ENCODE results near the gene DERL2. TPM values are rescaled to one million over a fixed set of nuclear protein-coding genes. Genes with fewer than 3 reads are reported as not detected.

The DERL2 gene
- total and polyA plus RNA-seq, 9 of the 15 experiments (the other 6 are each of a cell fraction or from before 2014, with no cell fraction given) = 11.5 to 105 (median 30.7) TPM

DNA sequence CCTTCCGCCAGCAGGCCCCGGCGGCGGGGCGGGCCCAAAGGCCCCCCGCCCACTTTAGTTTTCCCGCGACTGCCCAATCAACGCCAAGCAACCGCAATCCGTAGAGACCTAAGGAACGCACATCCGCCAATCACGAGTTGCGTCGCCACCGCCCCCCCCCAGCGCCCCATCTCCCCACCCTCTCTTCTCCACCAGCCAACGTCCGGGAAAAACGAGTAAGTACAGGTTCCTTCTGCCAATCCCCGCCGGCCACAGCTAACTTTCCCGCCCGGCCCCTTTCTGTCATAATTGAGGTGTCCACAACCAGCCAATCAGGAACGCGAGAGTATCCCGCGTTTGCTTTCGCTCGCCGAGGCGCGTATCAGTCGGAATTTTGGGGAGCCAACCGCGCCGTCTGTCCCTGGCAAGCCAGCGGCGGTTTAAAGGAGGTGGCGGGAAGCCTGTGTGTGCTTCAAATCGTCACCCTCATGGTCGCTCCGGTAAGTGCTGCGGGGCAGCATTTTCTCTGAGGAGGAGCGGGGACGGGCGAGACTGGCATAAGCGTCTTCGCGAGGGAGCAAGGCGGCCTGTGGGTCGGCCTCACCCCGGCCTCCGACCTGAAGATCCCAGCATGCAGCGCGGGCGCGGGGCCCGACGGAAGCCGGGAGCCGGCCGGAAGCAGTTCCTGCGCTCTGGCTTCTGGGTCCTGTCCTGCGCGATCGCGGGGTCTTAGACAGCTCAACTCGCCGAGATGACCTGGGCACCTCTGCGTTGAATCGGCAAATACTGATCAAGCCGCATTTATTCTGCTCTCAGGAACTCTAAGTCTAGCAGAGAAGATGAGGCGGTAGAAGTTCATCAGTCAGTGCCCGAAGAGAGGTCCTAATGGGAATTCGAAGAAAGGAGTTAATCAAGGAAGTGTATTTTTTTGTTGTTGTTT, 487 bp upstream of the DERL2 start, which contains the start of gene MIS12 (continued):
- TF ChIP-seq, protein P1, sequence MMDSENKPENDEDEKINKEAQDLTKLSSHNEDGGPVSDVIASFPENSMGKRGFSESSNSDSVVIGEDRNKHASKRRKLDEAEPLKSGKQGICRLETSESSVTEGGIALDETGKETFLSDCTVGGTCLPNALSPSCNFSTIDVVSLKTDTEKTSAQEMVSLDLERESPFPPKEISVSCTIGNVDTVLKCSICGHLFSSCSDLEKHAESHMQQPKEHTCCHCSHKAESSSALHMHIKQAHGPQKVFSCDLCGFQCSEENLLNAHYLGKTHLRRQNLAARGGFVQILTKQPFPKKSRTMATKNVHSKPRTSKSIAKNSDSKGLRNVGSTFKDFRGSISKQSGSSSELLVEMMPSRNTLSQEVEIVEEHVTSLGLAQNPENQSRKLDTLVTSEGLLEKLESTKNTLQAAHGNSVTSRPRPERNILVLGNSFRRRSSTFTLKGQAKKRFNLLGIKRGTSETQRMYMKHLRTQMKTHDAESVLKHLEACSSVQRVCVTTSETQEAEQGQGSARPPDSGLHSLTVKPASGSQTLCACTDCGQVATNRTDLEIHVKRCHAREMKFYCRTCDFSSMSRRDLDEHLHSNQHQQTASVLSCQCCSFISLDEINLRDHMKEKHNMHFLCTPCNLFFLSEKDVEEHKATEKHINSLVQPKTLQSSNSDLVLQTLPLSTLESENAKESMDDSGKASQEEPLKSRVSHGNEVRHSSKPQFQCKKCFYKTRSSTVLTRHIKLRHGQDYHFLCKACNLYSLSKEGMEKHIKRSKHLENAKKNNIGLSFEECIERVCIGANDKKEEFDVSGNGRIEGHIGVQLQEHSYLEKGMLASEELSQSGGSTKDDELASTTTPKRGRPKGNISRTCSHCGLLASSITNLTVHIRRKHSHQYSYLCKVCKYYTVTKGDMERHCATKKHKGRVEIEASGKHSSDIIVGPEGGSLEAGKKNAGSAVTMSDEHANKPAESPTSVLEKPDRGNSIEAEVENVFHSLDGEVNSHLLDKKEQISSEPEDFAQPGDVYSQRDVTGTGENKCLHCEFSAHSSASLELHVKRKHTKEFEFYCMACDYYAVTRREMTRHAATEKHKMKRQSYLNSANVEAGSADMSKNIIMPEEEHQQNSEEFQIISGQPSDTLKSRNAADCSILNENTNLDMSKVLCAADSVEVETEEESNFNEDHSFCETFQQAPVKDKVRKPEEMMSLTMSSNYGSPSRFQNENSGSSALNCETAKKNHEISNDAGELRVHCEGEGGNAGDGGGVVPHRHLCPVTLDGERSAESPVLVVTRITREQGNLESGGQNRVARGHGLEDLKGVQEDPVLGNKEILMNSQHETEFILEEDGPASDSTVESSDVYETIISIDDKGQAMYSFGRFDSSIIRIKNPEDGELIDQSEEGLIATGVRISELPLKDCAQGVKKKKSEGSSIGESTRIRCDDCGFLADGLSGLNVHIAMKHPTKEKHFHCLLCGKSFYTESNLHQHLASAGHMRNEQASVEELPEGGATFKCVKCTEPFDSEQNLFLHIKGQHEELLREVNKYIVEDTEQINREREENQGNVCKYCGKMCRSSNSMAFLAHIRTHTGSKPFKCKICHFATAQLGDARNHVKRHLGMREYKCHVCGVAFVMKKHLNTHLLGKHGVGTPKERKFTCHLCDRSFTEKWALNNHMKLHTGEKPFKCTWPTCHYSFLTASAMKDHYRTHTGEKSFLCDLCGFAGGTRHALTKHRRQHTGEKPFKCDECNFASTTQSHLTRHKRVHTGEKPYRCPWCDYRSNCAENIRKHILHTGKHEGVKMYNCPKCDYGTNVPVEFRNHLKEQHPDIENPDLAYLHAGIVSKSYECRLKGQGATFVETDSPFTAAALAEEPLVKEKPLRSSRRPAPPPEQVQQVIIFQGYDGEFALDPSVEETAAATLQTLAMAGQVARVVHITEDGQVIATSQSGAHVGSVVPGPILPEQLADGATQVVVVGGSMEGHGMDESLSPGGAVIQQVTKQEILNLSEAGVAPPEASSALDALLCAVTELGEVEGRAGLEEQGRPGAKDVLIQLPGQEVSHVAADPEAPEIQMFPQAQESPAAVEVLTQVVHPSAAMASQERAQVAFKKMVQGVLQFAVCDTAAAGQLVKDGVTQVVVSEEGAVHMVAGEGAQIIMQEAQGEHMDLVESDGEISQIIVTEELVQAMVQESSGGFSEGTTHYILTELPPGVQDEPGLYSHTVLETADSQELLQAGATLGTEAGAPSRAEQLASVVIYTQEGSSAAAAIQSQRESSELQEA (IDR thresholded peaks at IDR 0.05; ENCODE audit: low read depth) = peak; percentile 89
- TF ChIP-seq, protein P2, sequence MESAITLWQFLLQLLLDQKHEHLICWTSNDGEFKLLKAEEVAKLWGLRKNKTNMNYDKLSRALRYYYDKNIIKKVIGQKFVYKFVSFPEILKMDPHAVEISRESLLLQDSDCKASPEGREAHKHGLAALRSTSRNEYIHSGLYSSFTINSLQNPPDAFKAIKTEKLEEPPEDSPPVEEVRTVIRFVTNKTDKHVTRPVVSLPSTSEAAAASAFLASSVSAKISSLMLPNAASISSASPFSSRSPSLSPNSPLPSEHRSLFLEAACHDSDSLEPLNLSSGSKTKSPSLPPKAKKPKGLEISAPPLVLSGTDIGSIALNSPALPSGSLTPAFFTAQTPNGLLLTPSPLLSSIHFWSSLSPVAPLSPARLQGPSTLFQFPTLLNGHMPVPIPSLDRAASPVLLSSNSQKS (CRISPR knock-in tag; IDR thresholded peaks at IDR 0.05) = no peak
- TF ChIP-seq ESRRB (CRISPR knock-in tag; IDR thresholded peaks at IDR 0.05; ENCODE audit: borderline replicate concordance) (no peak), HDAC1 (IDR thresholded peaks at IDR 0.05) (peak in 1 of 2 experiments; percentile 52; a peak in 1 of 4 replicates), DNMT1 (IDR thresholded peaks at IDR 0.05) (no peak), TAF15 (IDR thresholded peaks at IDR 0.05; ENCODE audit: low read depth, low read length) (no peak), NCOA2 (IDR thresholded peaks at IDR 0.05; ENCODE audit: partially characterized antibody in 2 of 2) (no peak), SRSF9 (IDR thresholded peaks at IDR 0.05; ENCODE audit: borderline replicate concordance, low read depth, low read length) (no peak)
- TF ChIP-seq, protein P3, sequence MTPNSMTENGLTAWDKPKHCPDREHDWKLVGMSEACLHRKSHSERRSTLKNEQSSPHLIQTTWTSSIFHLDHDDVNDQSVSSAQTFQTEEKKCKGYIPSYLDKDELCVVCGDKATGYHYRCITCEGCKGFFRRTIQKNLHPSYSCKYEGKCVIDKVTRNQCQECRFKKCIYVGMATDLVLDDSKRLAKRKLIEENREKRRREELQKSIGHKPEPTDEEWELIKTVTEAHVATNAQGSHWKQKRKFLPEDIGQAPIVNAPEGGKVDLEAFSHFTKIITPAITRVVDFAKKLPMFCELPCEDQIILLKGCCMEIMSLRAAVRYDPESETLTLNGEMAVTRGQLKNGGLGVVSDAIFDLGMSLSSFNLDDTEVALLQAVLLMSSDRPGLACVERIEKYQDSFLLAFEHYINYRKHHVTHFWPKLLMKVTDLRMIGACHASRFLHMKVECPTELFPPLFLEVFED (CRISPR knock-in tag; conservative IDR thresholded peaks at IDR 0.05) = no peak
- TF ChIP-seq, protein P4, sequence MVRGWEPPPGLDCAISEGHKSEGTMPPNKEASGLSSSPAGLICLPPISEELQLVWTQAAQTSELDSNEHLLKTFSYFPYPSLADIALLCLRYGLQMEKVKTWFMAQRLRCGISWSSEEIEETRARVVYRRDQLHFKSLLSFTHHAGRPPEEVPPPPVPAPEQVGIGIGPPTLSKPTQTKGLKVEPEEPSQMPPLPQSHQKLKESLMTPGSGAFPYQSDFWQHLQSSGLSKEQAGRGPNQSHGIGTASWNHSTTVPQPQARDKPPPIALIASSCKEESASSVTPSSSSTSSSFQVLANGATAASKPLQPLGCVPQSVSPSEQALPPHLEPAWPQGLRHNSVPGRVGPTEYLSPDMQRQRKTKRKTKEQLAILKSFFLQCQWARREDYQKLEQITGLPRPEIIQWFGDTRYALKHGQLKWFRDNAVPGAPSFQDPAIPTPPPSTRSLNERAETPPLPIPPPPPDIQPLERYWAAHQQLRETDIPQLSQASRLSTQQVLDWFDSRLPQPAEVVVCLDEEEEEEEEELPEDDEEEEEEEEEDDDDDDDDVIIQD (CRISPR knock-in tag; IDR thresholded peaks at IDR 0.05) = no peak
- TF ChIP-seq, protein P5, sequence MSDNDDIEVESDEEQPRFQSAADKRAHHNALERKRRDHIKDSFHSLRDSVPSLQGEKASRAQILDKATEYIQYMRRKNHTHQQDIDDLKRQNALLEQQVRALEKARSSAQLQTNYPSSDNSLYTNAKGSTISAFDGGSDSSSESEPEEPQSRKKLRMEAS (CRISPR knock-in tag; IDR thresholded peaks at IDR 0.05) = peak; percentile 67
